ENCODE data around the gene TMEM229B. TPM values are rescaled to one million over a fixed set of nuclear protein-coding genes. Genes with fewer than 3 reads are reported as not detected.
"Not testable (repeated sequence)": the region's sequence is repeated elsewhere in the genome, so short reads cannot be mapped to it uniquely, and the experiment has no call there.

The TMEM229B gene
- total RNA-seq, 2 donors from 2014 or later, result 6.9 to 11.3 TPM

- no peak for DNase-seq
- intact Hi-C loops (cut with DNase I), result no loop called here
These were observed 29.2 kb downstream of the TMEM229B start for GRCh38 chr14:67459336-67459735.

GRCh38 chr14:67457782-67458181, 30.7 kb downstream of the TMEM229B start:
- no peaks in the 10 kb centered on the region for H3K4me1 ChIP-seq
- no peak overlapping the region for H3K27ac ChIP-seq
- H3K9ac ChIP-seq (ENCODE audit: low read depth in 2 of 2, low read length in 2 of 2), result no peak overlapping the region
- H3K36me3 ChIP-seq, result no peaks in the 10 kb centered on the region
- no peak for TF ChIP-seq CTCF (IDR thresholded peaks at IDR 0.05)
- no peaks in the 10 kb centered on the region for H3K27me3 ChIP-seq
- no peaks in the 10 kb centered on the region for H3K9me3 ChIP-seq
- no peak overlapping the region for H3K4me3 ChIP-seq
- DNase-seq, result no peak
- intact Hi-C loops (cut with DNase I), result no loop called here

More at GRCh38 chr14:67459336-67459735, 29.2 kb downstream of the TMEM229B start:
- Histone ChIP-seq H3K27me3 (no peaks in the 10 kb centered on the region), H3K36me3 (no peaks in the 10 kb centered on the region), H3K9me3 (no peaks in the 10 kb centered on the region), H3K4me1 (no peaks in the 10 kb centered on the region), H3K4me3 (no peak overlapping the region), H3K27ac (no peak overlapping the region), H3K9ac (ENCODE audit: low read depth in 2 of 2, low read length in 2 of 2) (no peak overlapping the region)
- TF ChIP-seq CTCF (IDR thresholded peaks at IDR 0.05), result no peak

- Histone ChIP-seq H3K4me1 (no peaks in the 10 kb centered on the region), H3K27me3 (no peaks in the 10 kb centered on the region), H3K4me3 (no peak overlapping the region), H3K9ac (ENCODE audit: low read depth in 2 of 2, low read length in 2 of 2) (no peak overlapping the region), H3K36me3 (no peaks in the 10 kb centered on the region), H3K27ac (no peak overlapping the region), H3K9me3 (no peaks in the 10 kb centered on the region)
- intact Hi-C loops (cut with DNase I), result no loop called here
- no peak for TF ChIP-seq CTCF (IDR thresholded peaks at IDR 0.05)
- DNase-seq, result no peak
These were observed 31.8 kb downstream of the TMEM229B start for GRCh38 chr14:67456732-67457131.

- TF ChIP-seq CTCF (IDR thresholded peaks at IDR 0.05), result no peak
These were observed 34.8 kb downstream of the TMEM229B start for GRCh38 chr14:67453575-67454300.

GRCh38 chr14:67451667-67452066, 36.9 kb downstream of the TMEM229B start:
- H3K27ac ChIP-seq; H3K36me3 ChIP-seq; intact Hi-C loops (cut with DNase I); H3K27me3 ChIP-seq; H3K9ac ChIP-seq (ENCODE audit: low read depth in 2 of 2, low read length in 2 of 2); H3K4me3 ChIP-seq; H3K4me1 ChIP-seq; H3K9me3 ChIP-seq; DNase-seq: not testable (repeated sequence)

More at GRCh38 chr14:67453575-67454300, 34.8 kb downstream of the TMEM229B start:
- H3K36me3 ChIP-seq, result no peaks in the 10 kb centered on the region
- no peak overlapping the region for H3K4me3 ChIP-seq
- no peak overlapping the region for H3K9ac ChIP-seq (ENCODE audit: low read depth in 2 of 2, low read length in 2 of 2)
- no peaks in the 10 kb centered on the region for H3K9me3 ChIP-seq
- no peak overlapping the region for H3K27ac ChIP-seq
- intact Hi-C loops (cut with DNase I), result no loop called here
- no peaks in the 10 kb centered on the region for H3K27me3 ChIP-seq
- no peak for DNase-seq
- H3K4me1 ChIP-seq, result no peaks in the 10 kb centered on the region

GRCh38 chr14:67449096-67449495, 39.4 kb downstream of the TMEM229B start:
- Histone ChIP-seq H3K27ac (no peak overlapping the region), H3K9me3 (no peaks in the 10 kb centered on the region), H3K36me3 (no peaks in the 10 kb centered on the region), H3K9ac (ENCODE audit: low read depth in 2 of 2, low read length in 2 of 2) (no peak overlapping the region), H3K4me1 (no peaks in the 10 kb centered on the region), H3K27me3 (no peaks in the 10 kb centered on the region), H3K4me3 (no peak overlapping the region)
- intact Hi-C loops (cut with DNase I), result no loop called here
- TF ChIP-seq CTCF (IDR thresholded peaks at IDR 0.05), result no peak
- DNase-seq, result no peak

Measured in colonic mucosa (tissue), 4 donors.